Brain microvascular endothelial cell (primary cell): ENCODE data around the gene SGO1.

ENCODE experiments used
- DNase-seq: peaks from one replicate; pipeline ENCODE4 v3.0.0-alpha.2; 2020
- H3K27ac ChIP-seq: fragments of 250-450 bp; sonication (Bioruptor Pico); 2 replicates; pipeline ENCODE4 v1.5.1; 2020; ENCODE audit warnings: mild to moderate bottlenecking, moderate library complexity
- H3K27me3 ChIP-seq: fragments of 250-450 bp; sonication (Bioruptor Pico); replicated peaks from 2 replicates; pipeline ENCODE4 v1.5.1; 2020; ENCODE audit warnings: mild to moderate bottlenecking
- H3K36me3 ChIP-seq: fragments of 250-450 bp; sonication (Bioruptor Pico); replicated peaks from 2 replicates; pipeline ENCODE4 v1.5.1; 2020; ENCODE audit warnings: mild to moderate bottlenecking
- H3K4me3 ChIP-seq: 2 replicates; pipeline ENCODE4 v1.5.1; 2011; ENCODE audit warnings: low read depth, mild to moderate bottlenecking, control low read depth, low read length, moderate library complexity
- in situ Hi-C: cut with HindIII; loops from 2 replicates; pipeline ENCODE4 v1.10.0; 2017; ENCODE audit warnings: low sequenced_read_pairs, low pct_ligation_motif_present
- TF ChIP-seq, protein P1 (sequence below): IDR thresholded peaks from 2 replicates; pipeline ENCODE4 v1.5.1; 2011; ENCODE audit warnings: low read depth, mild to moderate bottlenecking, moderate library complexity, low read length, control low read depth, inconsistent platforms; ENCODE audit errors: missing control alignments

The SGO1 gene

DNA sequence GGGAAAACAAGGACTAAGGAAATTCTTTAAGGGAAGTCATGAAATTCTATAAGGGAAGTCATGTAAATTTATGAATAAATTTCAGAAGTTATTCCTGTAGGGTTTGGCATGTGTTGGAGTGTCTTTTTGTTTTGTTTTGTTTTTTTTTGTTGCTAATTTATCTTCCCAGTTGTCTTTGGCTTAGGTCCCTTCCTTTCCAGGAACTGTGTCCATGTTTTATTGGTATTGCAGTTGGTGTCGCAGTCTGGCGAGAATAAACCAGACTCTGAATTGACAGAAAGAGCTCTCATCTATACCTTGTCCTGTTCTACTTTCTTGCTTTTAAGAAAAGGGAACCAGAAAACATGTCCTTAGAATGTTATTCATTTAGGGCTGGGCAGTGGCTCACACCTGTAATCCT is 57.6 kb downstream of the SGO1 start:
- Histone ChIP-seq H3K4me3 (no peak overlapping the region), H3K27me3 (no peaks in the 10 kb centered on the region), H3K36me3 (no peaks in the 10 kb centered on the region), H3K27ac (no peak overlapping the region)
- in situ Hi-C loops = no loop called here
- TF ChIP-seq, protein P1, sequence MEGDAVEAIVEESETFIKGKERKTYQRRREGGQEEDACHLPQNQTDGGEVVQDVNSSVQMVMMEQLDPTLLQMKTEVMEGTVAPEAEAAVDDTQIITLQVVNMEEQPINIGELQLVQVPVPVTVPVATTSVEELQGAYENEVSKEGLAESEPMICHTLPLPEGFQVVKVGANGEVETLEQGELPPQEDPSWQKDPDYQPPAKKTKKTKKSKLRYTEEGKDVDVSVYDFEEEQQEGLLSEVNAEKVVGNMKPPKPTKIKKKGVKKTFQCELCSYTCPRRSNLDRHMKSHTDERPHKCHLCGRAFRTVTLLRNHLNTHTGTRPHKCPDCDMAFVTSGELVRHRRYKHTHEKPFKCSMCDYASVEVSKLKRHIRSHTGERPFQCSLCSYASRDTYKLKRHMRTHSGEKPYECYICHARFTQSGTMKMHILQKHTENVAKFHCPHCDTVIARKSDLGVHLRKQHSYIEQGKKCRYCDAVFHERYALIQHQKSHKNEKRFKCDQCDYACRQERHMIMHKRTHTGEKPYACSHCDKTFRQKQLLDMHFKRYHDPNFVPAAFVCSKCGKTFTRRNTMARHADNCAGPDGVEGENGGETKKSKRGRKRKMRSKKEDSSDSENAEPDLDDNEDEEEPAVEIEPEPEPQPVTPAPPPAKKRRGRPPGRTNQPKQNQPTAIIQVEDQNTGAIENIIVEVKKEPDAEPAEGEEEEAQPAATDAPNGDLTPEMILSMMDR = no peak
- DNase-seq = no peak

DNA sequence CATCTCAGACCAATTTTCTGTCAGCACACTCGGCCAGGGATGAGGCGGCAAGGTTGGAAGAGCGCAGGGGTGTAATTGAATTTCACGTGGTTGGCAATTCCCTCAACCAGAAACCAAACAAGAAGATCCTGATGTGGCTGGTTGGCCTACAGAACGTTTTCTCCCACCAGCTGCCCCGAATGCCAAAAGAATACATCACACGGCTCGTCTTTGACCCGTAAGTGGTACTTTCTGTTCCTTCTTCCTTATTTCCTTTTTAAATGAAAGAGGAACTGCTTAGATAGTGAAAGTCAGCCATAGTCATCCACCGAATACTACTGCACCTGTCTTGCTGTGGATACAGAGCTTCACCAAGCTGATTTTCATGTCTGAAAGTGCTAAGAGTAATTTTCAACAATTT is 60.1 kb downstream of the SGO1 start:
- in situ Hi-C loops = no loop called here
- Histone ChIP-seq H3K27me3 (no peaks in the 10 kb centered on the region), H3K36me3 (no peaks in the 10 kb centered on the region), H3K27ac (no peak overlapping the region), H3K4me3 (no peak overlapping the region)
- TF ChIP-seq, protein P1 = no peak
- DNase-seq = no peak

DNA sequence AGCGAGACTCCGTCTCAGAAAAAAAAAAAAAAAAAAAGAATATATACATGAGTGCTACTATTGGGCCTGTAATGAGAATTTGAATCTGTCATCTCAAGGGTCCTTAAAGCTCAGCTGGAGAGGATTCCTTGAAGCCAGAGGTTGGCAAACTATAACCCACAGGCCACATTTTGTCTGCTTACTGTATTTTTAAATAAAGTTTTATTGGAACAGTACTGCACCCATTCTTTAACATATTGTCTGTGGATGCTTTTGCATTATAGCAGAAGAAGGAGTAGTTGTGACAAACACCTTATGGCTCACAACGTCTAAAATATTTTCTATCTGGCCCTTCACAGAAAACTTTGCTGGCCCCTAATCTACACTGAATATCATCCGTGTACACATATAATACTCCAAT is 60.7 kb downstream of the SGO1 start:
- no peaks in the 10 kb centered on the region for H3K36me3 ChIP-seq
- no peak overlapping the region for H3K27ac ChIP-seq
- in situ Hi-C loops = no loop called here
- H3K27me3 ChIP-seq = no peaks in the 10 kb centered on the region
- H3K4me3 ChIP-seq = no peak overlapping the region
- TF ChIP-seq, protein P1 = no peak
- DNase-seq = no peak

DNA sequence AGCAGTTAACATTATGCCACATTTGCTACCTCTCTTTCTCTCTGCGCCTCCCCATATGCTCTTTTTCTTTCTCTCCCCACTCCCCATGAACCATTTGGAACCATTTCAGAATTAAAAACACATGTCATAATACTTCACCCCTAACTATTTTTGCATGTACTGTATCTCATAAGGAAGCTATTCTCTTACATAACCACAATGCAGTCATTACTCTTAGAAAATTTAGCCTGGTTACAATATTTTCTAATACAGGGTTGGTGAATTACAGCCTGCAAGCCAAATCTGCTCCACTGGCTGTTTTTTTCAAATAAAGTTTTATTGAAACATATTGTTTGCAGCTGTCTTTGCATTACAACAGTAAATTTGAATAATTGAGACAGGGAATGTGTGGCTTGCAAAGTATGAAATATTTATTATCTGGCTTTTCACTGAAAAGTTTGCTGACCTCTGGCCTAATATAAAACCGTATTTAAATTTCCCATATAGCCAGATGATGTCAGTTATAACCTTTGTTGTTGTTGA is 62.8 kb downstream of the SGO1 start:
- no peak overlapping the region for H3K27ac ChIP-seq
- H3K27me3 ChIP-seq = no peaks in the 10 kb centered on the region
- H3K4me3 ChIP-seq = no peak overlapping the region
- H3K36me3 ChIP-seq = no peaks in the 10 kb centered on the region
- DNase-seq = no peak
- in situ Hi-C loops = no loop called here
- TF ChIP-seq, protein P1 = no peak

DNA sequence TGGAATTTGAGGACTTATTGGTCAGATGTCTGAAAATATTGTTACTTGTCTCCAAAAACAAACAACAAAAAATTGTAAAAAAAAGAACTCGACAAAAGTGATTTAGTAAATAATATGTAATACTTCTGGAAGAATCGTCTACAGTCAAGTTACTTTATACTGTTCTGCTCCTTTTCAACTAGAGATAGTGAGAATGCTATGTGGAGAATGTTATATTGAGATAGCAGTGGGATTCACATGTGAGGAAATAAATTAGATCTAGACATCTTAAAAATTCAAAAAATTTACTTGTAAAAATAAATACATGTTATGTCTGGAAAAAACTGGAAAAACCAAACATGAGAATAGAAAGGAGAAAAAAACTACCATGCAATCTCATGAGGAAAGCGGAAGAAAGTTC is 64.9 kb downstream of the SGO1 start:
- in situ Hi-C loops = no loop called here
- Histone ChIP-seq H3K36me3 (no peaks in the 10 kb centered on the region), H3K27ac (no peak overlapping the region), H3K27me3 (no peaks in the 10 kb centered on the region), H3K4me3 (no peak overlapping the region)
- no peak for DNase-seq
- TF ChIP-seq, protein P1 = no peak
